RWPE2 (cell line): ENCODE results near the gene ADGRB3.

Source experiments
- ATAC-seq: fragments of 200-7000 bp; cut with Tn5 transposase; 3 replicates; pipeline ENCODE4 v1.9.1; 2021; ENCODE audit warnings: low read depth
- DNase-seq: peaks from one replicate; pipeline ENCODE4 v3.0.0-alpha.2; 2020; ENCODE audit warnings: low spot score
- H3K27ac ChIP-seq: fragments of 450-650 bp; 2 replicates; pipeline ENCODE4 v1.5.1; 2017; ENCODE audit warnings: mild to moderate bottlenecking; ENCODE audit not compliant: poor library complexity, severe bottlenecking
- H3K27me3 ChIP-seq: fragments of 250-450 bp; sonication (Bioruptor Pico); 2 replicates; pipeline ENCODE4 v1.5.1; 2021; ENCODE audit warnings: mild to moderate bottlenecking, moderate library complexity; ENCODE audit not compliant: insufficient read depth, poor library complexity, severe bottlenecking
- H3K36me3 ChIP-seq: fragments of 250-450 bp; sonication (Bioruptor Pico); 2 replicates; pipeline ENCODE4 v1.5.1; 2020; ENCODE audit warnings: low read depth, mild to moderate bottlenecking, moderate library complexity
- H3K4me1 ChIP-seq: fragments of 250-450 bp; sonication (Bioruptor Pico); 2 replicates; pipeline ENCODE4 v1.5.1; 2021; ENCODE audit warnings: mild to moderate bottlenecking, moderate library complexity; ENCODE audit not compliant: insufficient read depth, poor library complexity, severe bottlenecking
- H3K4me3 ChIP-seq: fragments of 250-450 bp; sonication (Bioruptor Pico); 2 replicates; pipeline ENCODE4 v1.5.1; 2021; ENCODE audit warnings: mild to moderate bottlenecking, moderate library complexity; ENCODE audit not compliant: severe bottlenecking
- H3K9me3 ChIP-seq: fragments of 250-450 bp; sonication (Bioruptor Pico); 2 replicates; pipeline ENCODE4 v1.5.1; 2021; ENCODE audit warnings: mild to moderate bottlenecking, moderate library complexity; ENCODE audit not compliant: severe bottlenecking
- CTCF ChIP-seq: fragments of 450-650 bp; IDR thresholded peaks from one replicate; pipeline ENCODE4 v1.5.1; 2017; ENCODE audit warnings: mild to moderate bottlenecking, moderate library complexity; ENCODE audit not compliant: poor library complexity, severe bottlenecking

ADGRB3 gene

GRCh38 chr6:68730291-68731054, 95.4 kb downstream of the ADGRB3 start:
- H3K4me1 ChIP-seq, result no peaks in the 10 kb centered on the region
- H3K27ac ChIP-seq, result no peak overlapping the region
- H3K36me3 ChIP-seq, result no peaks in the 10 kb centered on the region
- no peak for TF ChIP-seq CTCF
- no peak for DNase-seq
- H3K9me3 ChIP-seq, result peaks cover 2% of the 10 kb centered on the region
- peaks cover 7% of the 10 kb centered on the region for H3K27me3 ChIP-seq
- no peak overlapping the region for H3K4me3 ChIP-seq
- ATAC-seq, result no peak

DNA sequence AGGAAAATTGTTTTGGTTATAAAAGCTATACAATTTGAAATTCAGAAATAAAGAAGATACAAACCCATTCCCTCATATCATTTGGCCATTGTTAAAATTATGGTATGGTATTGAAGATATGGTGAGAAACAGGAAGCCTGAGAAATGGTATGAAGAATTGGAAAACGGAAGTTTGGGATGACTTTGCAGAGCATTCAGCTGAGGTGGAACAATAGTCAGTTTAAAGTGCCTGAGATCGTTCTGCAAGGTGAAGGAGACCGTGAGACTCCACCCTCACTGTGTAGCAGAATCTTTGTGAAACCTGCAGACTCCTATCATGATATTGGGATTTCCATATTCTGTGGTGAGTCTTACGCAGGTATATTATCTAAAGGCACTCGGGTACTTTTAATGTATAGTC, 97.3 kb downstream of the ADGRB3 start:
- Histone ChIP-seq H3K4me3 (no peak overlapping the region), H3K36me3 (no peaks in the 10 kb centered on the region), H3K27me3 (peaks cover 7% of the 10 kb centered on the region), H3K4me1 (no peaks in the 10 kb centered on the region), H3K9me3 (peaks cover 2% of the 10 kb centered on the region), H3K27ac (no peak overlapping the region)
- ATAC-seq (no peak), DNase-seq (no peak)
- TF ChIP-seq CTCF, result no peak

GRCh38 chr6:68735866-68736265, 100.8 kb downstream of the ADGRB3 start:
- Histone ChIP-seq H3K36me3 (no peaks in the 10 kb centered on the region), H3K9me3 (peaks cover 1% of the 10 kb centered on the region), H3K27me3 (peaks cover under 1% of the 10 kb centered on the region), H3K4me1 (no peaks in the 10 kb centered on the region), H3K27ac (no peak overlapping the region), H3K4me3 (no peak overlapping the region)
- ATAC-seq (no peak), DNase-seq (no peak)
- no peak for TF ChIP-seq CTCF

GRCh38 chr6:68737061-68737460, 102.0 kb downstream of the ADGRB3 start:
- ATAC-seq (no peak), DNase-seq (no peak)
- H3K4me1 ChIP-seq, result no peaks in the 10 kb centered on the region
- H3K9me3 ChIP-seq, result no peaks in the 10 kb centered on the region
- no peaks in the 10 kb centered on the region for H3K36me3 ChIP-seq
- no peak for TF ChIP-seq CTCF
- no peaks in the 10 kb centered on the region for H3K27me3 ChIP-seq
- no peak overlapping the region for H3K27ac ChIP-seq
- H3K4me3 ChIP-seq, result no peak overlapping the region

DNA sequence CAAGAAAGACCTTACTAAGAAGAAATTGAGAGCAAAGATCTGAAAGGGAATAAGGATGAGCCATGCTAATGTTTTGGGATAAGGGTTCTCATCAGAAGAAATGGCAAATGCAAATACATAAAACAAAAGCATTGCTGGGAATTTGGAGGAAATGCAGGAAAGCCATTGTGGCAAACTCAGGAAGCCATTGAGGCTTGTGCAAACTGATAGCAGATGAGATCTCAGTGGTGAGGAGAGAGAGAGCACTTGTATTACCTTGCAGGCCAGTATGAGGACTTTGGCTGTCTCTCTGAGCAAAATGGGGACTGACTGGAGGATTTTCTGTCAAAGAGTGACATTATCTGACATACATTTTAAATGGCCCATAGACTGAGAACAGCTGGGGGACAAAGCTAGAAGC, 103.0 kb downstream of the ADGRB3 start:
- no peaks in the 10 kb centered on the region for H3K9me3 ChIP-seq
- ATAC-seq (no peak), DNase-seq (no peak)
- H3K36me3 ChIP-seq, result no peaks in the 10 kb centered on the region
- H3K27me3 ChIP-seq, result no peaks in the 10 kb centered on the region
- TF ChIP-seq CTCF, result no peak
- H3K4me1 ChIP-seq, result no peaks in the 10 kb centered on the region
- H3K4me3 ChIP-seq, result no peak overlapping the region
- no peak overlapping the region for H3K27ac ChIP-seq
